Neural crest cell (in vitro differentiated cells): ENCODE measurements around the gene BIRC2. TPM values are rescaled to one million over a fixed set of nuclear protein-coding genes. Genes with fewer than 3 reads are reported as not detected.

Experiments
- DNase-seq: peaks from one replicate; pipeline ENCODE4 v3.0.0; 2021; ENCODE audit warnings: low read depth, mixed read lengths, low spot score
- H3K27ac Mint-ChIP-seq: one replicate; pipeline ENCODE4 v1.8.0; 2021; ENCODE audit warnings: mild to moderate bottlenecking, mixed read lengths; ENCODE audit not compliant: unreplicated experiment
- H3K27me3 Mint-ChIP-seq: 2 replicates; pipeline ENCODE4 v1.8.0; 2021; ENCODE audit warnings: low read depth, mild to moderate bottlenecking, mixed read lengths
- H3K36me3 Mint-ChIP-seq: 2 replicates; pipeline ENCODE4 v1.8.0; 2021; ENCODE audit warnings: low read depth, mild to moderate bottlenecking, mixed read lengths
- H3K4me1 Mint-ChIP-seq: 2 replicates; pipeline ENCODE4 v1.8.0; 2021; ENCODE audit warnings: mixed read lengths
- H3K4me3 Mint-ChIP-seq: one replicate; pipeline ENCODE4 v1.8.0; 2021; ENCODE audit warnings: mild to moderate bottlenecking, mixed read lengths
- H3K9me3 Mint-ChIP-seq: 2 replicates; pipeline ENCODE4 v1.8.0; 2021; ENCODE audit warnings: mixed read lengths
- total RNA-seq: library from RNA; stranded (reverse); gene quantifications from 2 replicates; pipeline ENCODE4 v1.2.1, GENCODE V29; 2021
- TF ChIP-seq, protein P1 (sequence below): fragments of 200-600 bp; sonication (generic); conservative IDR thresholded peaks from 2 replicates; pipeline ENCODE4 v1.5.0; 2021; ENCODE audit warnings: antibody characterized with exemption, mild to moderate bottlenecking

Gene BIRC2
- total RNA-seq, 1 donor from 2014 or later: 42.6 TPM

- Mint-ChIP-seq H3K4me3 (no peak overlapping the region), H3K27me3 (no peaks in the 10 kb centered on the region), H3K27ac (no peak overlapping the region), H3K4me1 (peaks cover 29% of the 10 kb centered on the region), H3K9me3 (peaks cover 11% of the 10 kb centered on the region), H3K36me3 (peaks cover 23% of the 10 kb centered on the region)
- TF ChIP-seq, protein P1, sequence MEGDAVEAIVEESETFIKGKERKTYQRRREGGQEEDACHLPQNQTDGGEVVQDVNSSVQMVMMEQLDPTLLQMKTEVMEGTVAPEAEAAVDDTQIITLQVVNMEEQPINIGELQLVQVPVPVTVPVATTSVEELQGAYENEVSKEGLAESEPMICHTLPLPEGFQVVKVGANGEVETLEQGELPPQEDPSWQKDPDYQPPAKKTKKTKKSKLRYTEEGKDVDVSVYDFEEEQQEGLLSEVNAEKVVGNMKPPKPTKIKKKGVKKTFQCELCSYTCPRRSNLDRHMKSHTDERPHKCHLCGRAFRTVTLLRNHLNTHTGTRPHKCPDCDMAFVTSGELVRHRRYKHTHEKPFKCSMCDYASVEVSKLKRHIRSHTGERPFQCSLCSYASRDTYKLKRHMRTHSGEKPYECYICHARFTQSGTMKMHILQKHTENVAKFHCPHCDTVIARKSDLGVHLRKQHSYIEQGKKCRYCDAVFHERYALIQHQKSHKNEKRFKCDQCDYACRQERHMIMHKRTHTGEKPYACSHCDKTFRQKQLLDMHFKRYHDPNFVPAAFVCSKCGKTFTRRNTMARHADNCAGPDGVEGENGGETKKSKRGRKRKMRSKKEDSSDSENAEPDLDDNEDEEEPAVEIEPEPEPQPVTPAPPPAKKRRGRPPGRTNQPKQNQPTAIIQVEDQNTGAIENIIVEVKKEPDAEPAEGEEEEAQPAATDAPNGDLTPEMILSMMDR: no peak
- DNase-seq: no peak
Observed at GRCh38 chr11:102411142-102411541, 64.1 kb downstream of the BIRC2 start.

DNA sequence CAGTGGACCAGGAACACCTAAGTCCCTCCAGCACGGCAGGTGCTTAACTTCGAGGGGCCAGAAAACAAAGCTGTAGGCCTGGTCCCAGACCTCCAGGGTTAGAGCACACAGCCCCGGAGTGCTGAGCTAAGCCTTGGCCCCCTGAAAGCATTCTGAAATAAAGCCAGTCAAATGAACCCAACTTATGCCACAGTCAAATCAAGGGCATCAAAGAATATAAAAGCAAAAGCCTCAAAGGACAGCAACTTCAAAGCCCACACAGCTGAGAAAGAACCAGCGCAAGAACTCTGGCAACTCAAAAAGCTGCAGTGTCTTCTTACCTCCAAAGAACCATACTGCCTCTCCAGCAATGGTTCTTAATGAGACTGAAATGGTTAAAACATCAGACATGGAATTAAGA, 66.5 kb downstream of the BIRC2 start:
- H3K27me3 Mint-ChIP-seq: no peaks in the 10 kb centered on the region
- H3K4me1 Mint-ChIP-seq: peaks cover 14% of the 10 kb centered on the region
- no peak overlapping the region for H3K27ac Mint-ChIP-seq
- DNase-seq: no peak
- TF ChIP-seq, protein P1: no peak
- H3K36me3 Mint-ChIP-seq: peaks cover 39% of the 10 kb centered on the region
- H3K9me3 Mint-ChIP-seq: peaks cover 22% of the 10 kb centered on the region
- no peak overlapping the region for H3K4me3 Mint-ChIP-seq

GRCh38 chr11:102414559-102414958, 67.5 kb downstream of the BIRC2 start:
- Mint-ChIP-seq H3K4me3 (no peak overlapping the region), H3K27ac (no peak overlapping the region), H3K27me3 (no peaks in the 10 kb centered on the region), H3K9me3 (peaks cover 22% of the 10 kb centered on the region), H3K36me3 (peaks cover 47% of the 10 kb centered on the region), H3K4me1 (peaks cover 14% of the 10 kb centered on the region)
- TF ChIP-seq, protein P1: no peak
- DNase-seq: no peak

DNA sequence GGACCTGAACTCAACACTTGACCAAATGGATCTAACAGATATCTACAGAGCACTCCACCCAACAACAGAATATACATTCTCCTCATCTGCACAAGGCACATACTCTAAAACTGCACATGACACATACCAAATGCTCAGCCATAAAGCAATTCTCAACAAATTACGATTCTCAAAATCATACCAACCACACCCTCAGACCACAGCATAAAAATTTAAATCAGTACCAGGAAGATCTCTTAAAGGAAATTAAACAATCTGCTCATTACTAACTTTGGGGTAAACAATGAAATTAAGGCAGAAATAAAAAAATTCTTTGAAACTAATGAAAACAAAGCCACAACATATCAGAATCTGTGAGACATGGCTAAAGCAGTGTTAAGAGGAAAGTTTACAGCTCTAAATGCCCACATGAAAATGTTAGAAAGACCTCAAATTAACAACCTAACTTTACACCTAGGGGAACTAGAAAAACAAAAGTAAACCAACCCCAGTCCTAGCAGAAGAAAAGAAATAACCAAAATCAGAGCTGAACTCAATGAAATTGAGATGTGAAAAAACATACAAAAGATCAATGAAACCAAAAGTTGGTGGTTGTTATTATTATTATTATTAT, 68.4 kb downstream of the BIRC2 start:
- Mint-ChIP-seq H3K27me3 (no peaks in the 10 kb centered on the region), H3K4me1 (peaks cover 12% of the 10 kb centered on the region), H3K36me3 (peaks cover 47% of the 10 kb centered on the region), H3K9me3 (peaks cover 22% of the 10 kb centered on the region), H3K27ac (no peak overlapping the region), H3K4me3 (no peak overlapping the region)
- TF ChIP-seq, protein P1: no peak
- no peak for DNase-seq

DNA sequence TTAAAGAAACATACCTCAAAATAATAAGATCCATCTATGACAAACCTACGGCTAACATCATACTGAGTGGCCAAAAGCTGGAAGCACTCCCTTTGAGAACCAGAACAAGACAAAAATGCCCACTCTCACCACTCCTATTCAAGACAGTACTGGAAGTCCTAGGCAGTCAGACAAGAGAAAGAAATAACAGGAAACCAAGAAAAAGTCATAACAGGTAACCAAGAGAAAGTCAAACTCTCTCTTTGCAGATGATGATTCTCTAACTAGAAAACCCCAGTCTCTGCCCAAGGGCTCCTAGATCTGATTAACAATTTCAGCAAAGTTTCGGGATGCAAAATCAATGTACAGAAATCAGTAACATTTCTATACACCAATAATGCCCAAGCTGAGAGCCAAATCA, 70.0 kb downstream of the BIRC2 start:
- Mint-ChIP-seq H3K4me1 (peaks cover 25% of the 10 kb centered on the region), H3K27ac (no peak overlapping the region), H3K9me3 (peaks cover 22% of the 10 kb centered on the region), H3K27me3 (no peaks in the 10 kb centered on the region), H3K4me3 (no peak overlapping the region), H3K36me3 (peaks cover 47% of the 10 kb centered on the region)
- DNase-seq: no peak
- TF ChIP-seq, protein P1: no peak
